ENCODE measurements around the gene TPRG1. TPM values are rescaled to one million over a fixed set of nuclear protein-coding genes. Genes with fewer than 3 reads are reported as not detected.
A peak's percentile ranks its signal among the peaks of the same experiment; 100 is the strongest.

Gene TPRG1
- total RNA-seq, 1 donor from 2014 or later: 11.6 TPM

DNA sequence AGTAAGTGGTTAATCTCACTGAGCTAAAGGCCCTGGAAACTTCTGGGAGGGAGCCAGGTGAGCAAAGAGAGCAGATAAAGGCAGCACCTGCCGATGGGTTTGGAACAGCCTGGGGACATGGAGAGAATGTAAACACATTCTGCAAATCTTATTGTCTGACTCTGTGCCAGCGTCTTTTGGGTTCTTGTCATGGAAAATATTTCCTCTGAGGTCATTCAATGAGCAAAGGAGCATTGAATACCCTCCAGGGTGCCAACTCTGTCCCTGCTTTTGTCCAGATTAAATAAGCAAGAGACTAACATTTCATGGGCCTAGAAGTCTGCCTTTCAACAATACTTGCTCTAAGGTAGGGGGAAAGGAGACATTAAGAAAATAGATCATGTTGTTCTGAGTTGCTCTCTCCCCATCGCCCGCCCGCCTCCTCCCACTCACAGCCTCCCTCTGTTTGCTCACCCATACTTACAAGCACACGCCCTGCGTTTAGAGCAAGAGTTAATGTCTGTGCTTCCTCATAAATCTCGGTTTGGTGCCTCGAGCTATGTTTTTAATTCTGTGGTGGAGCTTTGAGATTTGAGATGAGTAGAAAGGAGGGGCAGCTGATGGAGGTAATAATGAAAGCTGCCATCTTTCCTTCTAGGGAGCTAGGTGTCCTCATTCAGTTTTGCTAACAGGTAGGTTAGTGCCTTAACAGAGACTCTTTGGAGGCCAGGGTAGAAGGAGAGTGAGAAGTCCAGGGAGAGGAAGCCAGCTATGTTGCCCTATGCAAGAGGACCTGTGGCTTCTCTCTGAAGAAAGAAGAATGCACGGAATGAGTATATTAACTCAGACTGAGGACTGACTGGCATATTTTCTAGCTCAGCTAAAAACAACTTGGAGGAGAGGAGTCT is 132.9 kb downstream of the TPRG1 start:
- peaks cover 18% of the 10 kb centered on the region for H3K4me1 Mint-ChIP-seq (ENCODE audit: unreplicated experiment)
- H3K9me3 Mint-ChIP-seq: no peaks in the 10 kb centered on the region
- no peaks in the 10 kb centered on the region for H3K36me3 Mint-ChIP-seq
- no peak for DNase-seq (ENCODE audit: extremely low spot score, unreplicated experiment)
- TF ChIP-seq CTCF (conservative IDR thresholded peaks at IDR 0.05): no peak
- peak overlapping the region; percentile 82 for H3K27ac Mint-ChIP-seq
- H3K4me3 Mint-ChIP-seq: peak overlapping the region; percentile 2
- peaks cover 63% of the 10 kb centered on the region for H3K27me3 Mint-ChIP-seq

DNA sequence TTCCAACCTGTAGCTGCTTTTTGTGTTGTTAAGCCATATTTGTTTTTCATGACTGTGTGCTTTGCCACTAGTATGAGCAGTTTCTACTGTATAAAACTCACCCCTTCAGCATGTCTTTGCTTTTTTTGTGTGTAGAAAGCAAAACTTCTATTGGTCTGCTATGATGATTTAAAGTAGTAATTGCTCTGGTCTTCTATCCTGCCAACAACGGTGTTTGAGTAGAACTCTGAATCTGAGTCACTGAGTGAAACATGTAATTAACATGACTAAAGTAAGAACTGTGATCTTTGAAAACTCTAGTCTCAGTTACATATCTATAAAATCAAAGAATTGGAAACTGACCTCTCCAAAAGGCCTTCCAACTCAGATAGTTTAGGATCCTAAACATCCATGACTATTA is 133.6 kb downstream of the TPRG1 start:
- Mint-ChIP-seq H3K9me3 (no peaks in the 10 kb centered on the region), H3K36me3 (no peaks in the 10 kb centered on the region), H3K4me3 (no peak overlapping the region), H3K4me1 (ENCODE audit: unreplicated experiment) (peaks cover 18% of the 10 kb centered on the region), H3K27me3 (peaks cover 63% of the 10 kb centered on the region), H3K27ac (no peak overlapping the region)
- no peak for TF ChIP-seq CTCF (conservative IDR thresholded peaks at IDR 0.05)
- no peak for DNase-seq (ENCODE audit: extremely low spot score, unreplicated experiment)

DNA sequence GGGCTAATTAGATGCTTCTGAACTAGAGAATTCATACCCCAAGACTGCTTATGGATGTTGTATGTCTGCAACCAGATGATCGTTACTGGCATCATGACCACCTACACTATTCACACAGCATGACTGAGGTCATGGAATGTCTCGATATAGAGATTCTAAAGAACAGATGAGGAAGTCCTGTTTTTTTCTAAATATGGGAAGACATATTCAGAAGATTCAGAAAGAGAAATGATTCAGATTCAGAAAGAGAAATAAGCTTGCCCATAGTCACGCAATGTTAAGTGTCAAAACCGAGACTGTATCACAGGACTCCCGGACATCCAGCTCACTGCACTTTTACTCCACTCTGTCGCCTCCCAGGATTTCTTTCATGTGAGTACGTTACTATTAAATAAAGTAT is 136.2 kb downstream of the TPRG1 start:
- Mint-ChIP-seq H3K4me1 (ENCODE audit: unreplicated experiment) (peaks cover 18% of the 10 kb centered on the region), H3K27me3 (peaks cover 51% of the 10 kb centered on the region), H3K9me3 (no peaks in the 10 kb centered on the region), H3K27ac (no peak overlapping the region), H3K4me3 (no peak overlapping the region), H3K36me3 (no peaks in the 10 kb centered on the region)
- DNase-seq (ENCODE audit: extremely low spot score, unreplicated experiment): no peak
- TF ChIP-seq CTCF (conservative IDR thresholded peaks at IDR 0.05): no peak

GRCh38 chr3:189308608-189309007 is 136.8 kb downstream of the TPRG1 start:
- no peak for TF ChIP-seq CTCF (conservative IDR thresholded peaks at IDR 0.05)
- peaks cover 18% of the 10 kb centered on the region for H3K4me1 Mint-ChIP-seq (ENCODE audit: unreplicated experiment)
- no peak overlapping the region for H3K27ac Mint-ChIP-seq
- no peaks in the 10 kb centered on the region for H3K36me3 Mint-ChIP-seq
- H3K4me3 Mint-ChIP-seq: no peak overlapping the region
- DNase-seq (ENCODE audit: extremely low spot score, unreplicated experiment): no peak
- peaks cover 55% of the 10 kb centered on the region for H3K27me3 Mint-ChIP-seq
- no peaks in the 10 kb centered on the region for H3K9me3 Mint-ChIP-seq

GRCh38 chr3:189309400-189309975 is 137.7 kb downstream of the TPRG1 start:
- DNase-seq (ENCODE audit: extremely low spot score, unreplicated experiment): no peak
- H3K4me3 Mint-ChIP-seq: peak overlapping the region; percentile 61
- H3K27ac Mint-ChIP-seq: peak overlapping the region; percentile 20
- peaks cover 58% of the 10 kb centered on the region for H3K27me3 Mint-ChIP-seq
- TF ChIP-seq CTCF (conservative IDR thresholded peaks at IDR 0.05): no peak
- peaks cover 10% of the 10 kb centered on the region for H3K4me1 Mint-ChIP-seq (ENCODE audit: unreplicated experiment)
- H3K36me3 Mint-ChIP-seq: no peaks in the 10 kb centered on the region
- H3K9me3 Mint-ChIP-seq: no peaks in the 10 kb centered on the region
